GM19372 (cell line): Measurements from ENCODE around the gene BID.

Experiments used
- ATAC-seq: cut with Tn5 transposase; IDR thresholded peaks from one replicate; pipeline ENCODE4 v1.9.1; 2021; ENCODE audit warnings: mild to moderate bottlenecking, low read depth, moderate library complexity; ENCODE audit not compliant: unreplicated experiment

The BID gene

GRCh38 chr22:17743661-17744411 lies 30.4 kb downstream of the BID start:
- ATAC-seq = no peak

- no peak for ATAC-seq
Observed at GRCh38 chr22:17742527-17742902, 31.8 kb downstream of the BID start.

- ATAC-seq = no peak
Observed at GRCh38 chr22:17741866-17742526, 32.3 kb downstream of the BID start.

- no peak for ATAC-seq
Observed at GRCh38 chr22:17739196-17739975, 34.9 kb downstream of the BID start.

GRCh38 chr22:17738386-17739128 lies 35.7 kb downstream of the BID start:
- ATAC-seq = no peak

GRCh38 chr22:17734187-17734586 lies 40.1 kb downstream of the BID start:
- ATAC-seq = no peak

GRCh38 chr22:17733466-17733865 lies 40.8 kb downstream of the BID start:
- no peak for ATAC-seq

- ATAC-seq = no peak
Observed at GRCh38 chr22:17732251-17732854, 41.9 kb downstream of the BID start.

- ATAC-seq = no peak
Observed at GRCh38 chr22:17729561-17729960, 44.7 kb downstream of the BID start.

GRCh38 chr22:17728786-17729185 lies 45.5 kb downstream of the BID start:
- no peak for ATAC-seq

- no peak for ATAC-seq
Observed at GRCh38 chr22:17726928-17727897, 47.1 kb downstream of the BID start.

- ATAC-seq = no peak
Observed at GRCh38 chr22:17726006-17726927, 48.0 kb downstream of the BID start.

- no peak for ATAC-seq
Observed at GRCh38 chr22:17725500-17725796, 48.8 kb downstream of the BID start.

GRCh38 chr22:17724678-17725499 lies 49.4 kb downstream of the BID start:
- ATAC-seq = no peak

GRCh38 chr22:17724241-17724640 lies 50.0 kb downstream of the BID start:
- ATAC-seq = no peak

GRCh38 chr22:17719911-17720310 lies 54.4 kb downstream of the BID start:
- no peak for ATAC-seq

GRCh38 chr22:17717708-17718107 lies 56.6 kb downstream of the BID start:
- no peak for ATAC-seq

GRCh38 chr22:17716529-17716928 lies 57.7 kb downstream of the BID start:
- no peak for ATAC-seq
